ENCODE results near the gene SHISAL2B. TPM values are rescaled to one million over a fixed set of nuclear protein-coding genes. Genes with fewer than 3 reads are reported as not detected.

SHISAL2B gene
- total and polyA plus RNA-seq, 2 donors (not counting 3 experiments of a cell fraction or from before 2014, with no cell fraction given): not detected

DNA sequence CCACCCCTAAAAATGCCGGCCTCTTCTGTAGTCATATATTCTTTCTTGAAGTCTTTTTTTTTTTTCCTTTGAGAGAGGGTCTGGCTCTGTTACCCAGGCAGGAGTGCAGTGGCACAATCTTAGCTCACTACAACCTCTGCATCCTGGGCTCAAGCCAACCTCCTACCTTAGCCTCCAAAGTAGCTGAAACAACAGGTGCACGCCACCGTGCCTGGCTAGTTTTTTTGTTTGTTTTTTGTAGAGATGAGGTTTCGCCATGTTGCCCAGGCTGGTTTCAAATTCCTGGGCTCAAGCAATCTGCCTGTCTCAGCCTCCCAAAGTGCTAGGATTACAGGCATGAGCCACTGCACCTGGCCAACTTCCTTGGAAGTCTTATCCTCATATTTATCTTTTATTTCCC is 59.1 kb downstream of the SHISAL2B start:
- dilution Hi-C loops (cut with MboI; ENCODE audit: extremely low pct_ligation_motif_present, low sequenced_read_pairs) (no loop called here), intact Hi-C loops (cut with micrococcal nuclease) (no loop called here)
- Histone ChIP-seq H3K9me1 (replicated peaks; ENCODE audit: control insufficient read depth, extremely low read depth, insufficient read depth, low read length) (no peaks in the 10 kb centered on the region), H3K4me2 (ENCODE audit: insufficient read depth, low read length) (no peak overlapping the region), H4K20me1 (replicated peaks; ENCODE audit: control insufficient read depth, extremely low read depth, insufficient read depth, low read length) (no peaks in the 10 kb centered on the region), H3K9me3 (replicated peaks; ENCODE audit: control insufficient read depth, insufficient read depth, low read length) (no peaks in the 10 kb centered on the region), H3K4me3 (replicated peaks in 1 of 3; ENCODE audit: insufficient read depth in 1 of 3, low read depth in 1 of 3, low read length in 3 of 3) (no peak overlapping the region), H3K36me3 (ENCODE audit: control insufficient read depth in 2 of 2, extremely low read depth in 1 of 2, insufficient read depth in 2 of 2, low read length in 2 of 2) (no peaks in the 10 kb centered on the region), H3K79me2 (ENCODE audit: control insufficient read depth, insufficient read depth, low read length) (peaks cover 5% of the 10 kb centered on the region), H3K27me3 (ENCODE audit: control insufficient read depth in 2 of 2, insufficient read depth in 2 of 2, low read length in 2 of 2) (no peaks in the 10 kb centered on the region), H3K9ac (replicated peaks; ENCODE audit: extremely low read depth, insufficient read depth, low read length) (no peak overlapping the region), H3K27ac (ENCODE audit: insufficient read depth, low read depth, low read length) (no peak overlapping the region), H2AFZ (ENCODE audit: low read depth, low read length) (no peak overlapping the region), H3K4me1 (ENCODE audit: control insufficient read depth, extremely low read depth, insufficient read depth, low read length) (no peaks in the 10 kb centered on the region)
- FAIRE-seq (no peak), DNase-seq (ENCODE audit: low read depth, low spot score) (no peak)
- BruUV-seq (replicated peaks): no TSS peak
- TF ChIP-seq POLR2AphosphoS5 (IDR thresholded peaks at IDR 0.05; ENCODE audit: insufficient read depth, low read depth, low read length) (no peak), FOS (IDR thresholded peaks at IDR 0.05; ENCODE audit: borderline replicate concordance, insufficient read depth, low read length) (no peak), JUN (IDR thresholded peaks at IDR 0.05; ENCODE audit: borderline replicate concordance, insufficient read depth, insufficient read length, low read depth) (no peak), MYC (IDR thresholded peaks at IDR 0.05; ENCODE audit: low read depth, low read length) (no peak), GATA2 (IDR thresholded peaks at IDR 0.05; ENCODE audit: insufficient read depth, insufficient read length, low read depth, low read length) (no peak), EZH2 (IDR thresholded peaks at IDR 0.05; ENCODE audit: borderline replicate concordance, low read depth, low read length, severe bottlenecking) (no peak), POLR2A (IDR thresholded peaks at IDR 0.05; ENCODE audit: low read depth, low read length) (no peak)
- TF ChIP-seq, protein P1, sequence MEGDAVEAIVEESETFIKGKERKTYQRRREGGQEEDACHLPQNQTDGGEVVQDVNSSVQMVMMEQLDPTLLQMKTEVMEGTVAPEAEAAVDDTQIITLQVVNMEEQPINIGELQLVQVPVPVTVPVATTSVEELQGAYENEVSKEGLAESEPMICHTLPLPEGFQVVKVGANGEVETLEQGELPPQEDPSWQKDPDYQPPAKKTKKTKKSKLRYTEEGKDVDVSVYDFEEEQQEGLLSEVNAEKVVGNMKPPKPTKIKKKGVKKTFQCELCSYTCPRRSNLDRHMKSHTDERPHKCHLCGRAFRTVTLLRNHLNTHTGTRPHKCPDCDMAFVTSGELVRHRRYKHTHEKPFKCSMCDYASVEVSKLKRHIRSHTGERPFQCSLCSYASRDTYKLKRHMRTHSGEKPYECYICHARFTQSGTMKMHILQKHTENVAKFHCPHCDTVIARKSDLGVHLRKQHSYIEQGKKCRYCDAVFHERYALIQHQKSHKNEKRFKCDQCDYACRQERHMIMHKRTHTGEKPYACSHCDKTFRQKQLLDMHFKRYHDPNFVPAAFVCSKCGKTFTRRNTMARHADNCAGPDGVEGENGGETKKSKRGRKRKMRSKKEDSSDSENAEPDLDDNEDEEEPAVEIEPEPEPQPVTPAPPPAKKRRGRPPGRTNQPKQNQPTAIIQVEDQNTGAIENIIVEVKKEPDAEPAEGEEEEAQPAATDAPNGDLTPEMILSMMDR (IDR thresholded peaks at IDR 0.05; ENCODE audit: extremely low read depth in 1 of 2, insufficient read depth in 1 of 2, low read depth in 1 of 2, low read length in 2 of 2): no peak
- TF ChIP-seq, protein P2, sequence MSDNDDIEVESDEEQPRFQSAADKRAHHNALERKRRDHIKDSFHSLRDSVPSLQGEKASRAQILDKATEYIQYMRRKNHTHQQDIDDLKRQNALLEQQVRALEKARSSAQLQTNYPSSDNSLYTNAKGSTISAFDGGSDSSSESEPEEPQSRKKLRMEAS (IDR thresholded peaks at IDR 0.05; ENCODE audit: insufficient read depth, insufficient read length): no peak
- CTCF ChIA-PET: interaction anchor here (1.0 kb wide), 1 partner anchor 35 kb away, joined by 3 read pairs; no protein-coding TSS in a partner anchor
- POLR2A ChIA-PET: no interaction called here

Data from endothelial cell of umbilical vein (primary cell).